T-helper 17 cell (primary cell): Measurements from ENCODE around the gene ZFC3H1. TPM values are rescaled to one million over a fixed set of nuclear protein-coding genes. Genes with fewer than 3 reads are reported as not detected.
A peak's percentile ranks its signal among the peaks of the same experiment; 100 is the strongest.
"Not testable (repeated sequence)": the region's sequence is repeated elsewhere in the genome, so short reads cannot be mapped to it uniquely, and the experiment has no call there.

Experiments used
- ATAC-seq: fragments of 150-1000 bp; cut with Tn5 transposase; 2 replicates; pipeline ENCODE4 v1.10.0; 2021; ENCODE audit warnings: mild to moderate bottlenecking, moderate library complexity
- DNase-seq, 3 donors: peaks; one replicate each; pipeline versions ENCODE4 v3.0.0 to v3.0.0-alpha.2; 2020 to 2021
- H3K9me3 ChIP-seq: one replicate; pipeline ENCODE4 v1.7.0; 2013; ENCODE audit warnings: low read length, mild to moderate bottlenecking; ENCODE audit not compliant: control insufficient read depth, poor library complexity, severe bottlenecking
- H3K27ac Mint-ChIP-seq: one replicate; pipeline ENCODE4 v1.8.0; 2022; ENCODE audit warnings: mild to moderate bottlenecking, moderate library complexity, mixed read lengths
- H3K27me3 Mint-ChIP-seq: one replicate; pipeline ENCODE4 v1.8.0; 2022; ENCODE audit warnings: mixed read lengths
- H3K36me3 Mint-ChIP-seq: one replicate; pipeline ENCODE4 v1.8.0; 2022; ENCODE audit warnings: low read depth, mixed read lengths
- H3K4me1 Mint-ChIP-seq: one replicate; pipeline ENCODE4 v1.8.0; 2022; ENCODE audit warnings: mild to moderate bottlenecking, mixed read lengths
- H3K4me3 Mint-ChIP-seq: one replicate; pipeline ENCODE4 v1.8.0; 2022; ENCODE audit warnings: mild to moderate bottlenecking, moderate library complexity, mixed read lengths
- total RNA-seq, 4 donors: library from RNA in 2 of 4; stranded (reverse) in 2 of 4; gene quantifications; one replicate each; pipeline ENCODE4 v1.2.3 and lab custom pipeline; 2022 to 2026

The ZFC3H1 gene
- total RNA-seq, 2 donors from 2014 or later, result 122 to 133 TPM

GRCh38 chr12:71691504-71692129 lies 28.0 kb upstream of the ZFC3H1 start:
- ATAC-seq, result no peak
- H3K27ac Mint-ChIP-seq, result no peak overlapping the region
- H3K9me3 ChIP-seq, result no peaks in the 10 kb centered on the region

GRCh38 chr12:71688961-71689570 lies 25.4 kb upstream of the ZFC3H1 start:
- Mint-ChIP-seq H3K4me1 (peaks cover 19% of the 10 kb centered on the region), H3K36me3 (no peaks in the 10 kb centered on the region), H3K27me3 (no peaks in the 10 kb centered on the region), H3K4me3 (no peak overlapping the region), H3K27ac (no peak overlapping the region)
- no peaks in the 10 kb centered on the region for H3K9me3 ChIP-seq
- ATAC-seq (no peak), DNase-seq (no peak)

More at GRCh38 chr12:71691504-71692129, 28.0 kb upstream of the ZFC3H1 start:
- H3K27me3 Mint-ChIP-seq, result no peaks in the 10 kb centered on the region
- H3K4me1 Mint-ChIP-seq, result peaks cover 20% of the 10 kb centered on the region
- H3K36me3 Mint-ChIP-seq, result no peaks in the 10 kb centered on the region
- H3K4me3 Mint-ChIP-seq, result no peak overlapping the region
- DNase-seq, result no peak

DNA sequence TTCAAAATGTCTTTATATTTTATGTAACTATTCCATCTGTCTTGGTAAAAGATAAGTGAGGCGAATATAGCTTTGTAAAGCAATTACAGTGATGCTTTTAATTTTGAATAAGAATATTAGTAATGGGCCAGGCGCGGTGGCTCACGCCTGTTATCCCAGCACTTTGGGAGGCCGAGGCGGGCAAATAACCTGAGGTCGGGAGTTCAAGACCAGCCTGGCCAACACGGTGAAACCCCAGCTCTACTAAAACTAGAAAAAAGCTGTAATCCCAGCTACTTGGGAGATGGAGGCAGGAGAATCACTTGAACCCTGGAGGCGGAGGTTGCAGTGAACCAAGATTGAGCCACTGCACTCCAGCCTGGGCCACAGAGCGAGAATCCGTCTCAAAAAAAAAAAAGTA lies 23.5 kb upstream of the ZFC3H1 start:
- not testable (repeated sequence) for H3K27ac Mint-ChIP-seq, DNase-seq, H3K9me3 ChIP-seq, ATAC-seq, H3K27me3 Mint-ChIP-seq, H3K4me3 Mint-ChIP-seq, H3K36me3 Mint-ChIP-seq
- H3K4me1 Mint-ChIP-seq, result peaks cover 18% of the 10 kb centered on the region

- Mint-ChIP-seq H3K4me3 (peak overlapping the region; percentile 97), H3K4me1 (peaks cover 16% of the 10 kb centered on the region), H3K36me3 (no peaks in the 10 kb centered on the region), H3K27ac (peak overlapping the region; percentile 96), H3K27me3 (no peaks in the 10 kb centered on the region)
- no peak for ATAC-seq
- no peaks in the 10 kb centered on the region for H3K9me3 ChIP-seq
- DNase-seq, result no peak
Observed at GRCh38 chr12:71686658-71687025, 23.0 kb upstream of the ZFC3H1 start.

DNA sequence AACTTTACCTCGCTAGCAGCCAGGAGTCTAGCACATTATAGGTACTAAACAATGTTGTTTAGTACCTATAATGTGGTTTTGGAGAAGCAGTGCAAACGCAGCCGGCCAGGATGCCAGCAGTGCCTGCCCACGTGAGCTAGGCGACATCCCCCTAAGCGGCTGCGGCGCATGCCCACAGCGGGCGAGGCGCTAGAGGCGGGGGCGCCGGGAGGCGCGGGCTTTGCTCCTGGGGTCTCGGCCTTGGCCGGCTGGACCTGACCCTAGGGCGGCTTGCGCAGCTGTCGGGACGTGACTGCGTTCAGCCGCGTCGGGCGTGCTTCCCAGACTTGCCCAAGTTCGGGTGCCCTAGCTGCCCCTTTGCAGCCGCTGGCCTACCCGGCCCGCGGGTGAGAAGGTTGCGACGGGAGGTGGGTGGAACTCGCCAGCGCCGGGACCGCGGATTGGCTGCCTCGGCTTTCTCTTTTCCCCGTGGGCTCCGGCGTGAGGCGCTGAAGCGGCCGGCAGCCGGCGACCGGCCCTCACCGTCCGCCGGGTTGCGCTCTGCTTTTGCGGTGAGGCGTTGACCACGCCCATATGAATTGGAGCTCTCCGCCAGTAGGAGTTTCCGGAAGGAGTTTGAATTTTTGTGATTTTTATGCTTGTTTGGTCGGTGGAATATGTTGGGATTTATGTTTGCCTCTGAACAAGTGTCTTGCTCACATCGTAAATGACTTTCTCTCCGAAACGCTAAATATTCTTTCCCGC lies 22.4 kb upstream of the ZFC3H1 start, which contains the start of gene TMEM19:
TSS of gene TMEM19 (plus strand) at position 169 of the 744 bp plus-strand sequence. CDS start 599 bp downstream, outside the sequence.
- DNase-seq, result peak; percentile 66 to 72 (median 70)
- H3K36me3 Mint-ChIP-seq, result no peaks in the 10 kb centered on the region
- peak within 1 kb of the TSS; percentile 97 for H3K4me3 Mint-ChIP-seq
- H3K9me3 ChIP-seq, result no peaks in the 10 kb centered on the region
- H3K27me3 Mint-ChIP-seq, result no peaks in the 10 kb centered on the region
- H3K27ac Mint-ChIP-seq, result peak within 1 kb of the TSS; percentile 96
- ATAC-seq, result peak; percentile 91
- peaks cover 15% of the 10 kb centered on the region for H3K4me1 Mint-ChIP-seq

DNA sequence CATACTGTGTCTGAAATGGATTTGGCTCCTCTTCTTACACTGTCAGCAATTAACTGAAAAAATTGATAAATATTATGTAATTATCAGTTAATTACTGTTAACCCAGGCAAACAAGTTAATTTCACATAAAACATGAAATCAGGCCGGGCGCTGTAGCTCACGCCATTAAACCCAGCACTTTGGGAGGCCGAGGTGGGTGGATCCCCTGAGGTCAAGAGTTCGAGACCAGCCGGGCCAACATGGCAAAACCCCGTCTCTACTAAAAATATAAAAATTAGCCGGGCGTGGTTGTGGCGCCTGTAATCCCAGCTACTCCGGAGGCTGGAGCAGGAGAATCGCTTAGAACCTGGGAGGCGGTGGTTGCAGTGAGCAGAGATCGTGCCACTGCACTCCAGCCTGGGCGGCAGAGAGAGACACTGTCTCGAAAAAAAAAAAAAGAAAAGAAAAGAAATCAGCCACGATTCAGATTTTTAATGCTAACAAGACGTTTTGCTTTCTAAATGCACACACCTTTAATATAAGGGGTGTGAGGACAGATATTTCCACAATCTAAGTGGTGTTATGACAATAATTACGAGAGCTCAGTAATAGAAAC lies 21.8 kb upstream of the ZFC3H1 start:
- H3K27me3 Mint-ChIP-seq, result no peaks in the 10 kb centered on the region
- H3K9me3 ChIP-seq, result no peaks in the 10 kb centered on the region
- H3K36me3 Mint-ChIP-seq, result no peaks in the 10 kb centered on the region
- H3K4me3 Mint-ChIP-seq, result peak overlapping the region; percentile 97
- no peak for ATAC-seq
- H3K27ac Mint-ChIP-seq, result peak overlapping the region; percentile 96
- DNase-seq, result no peak
- H3K4me1 Mint-ChIP-seq, result peaks cover 15% of the 10 kb centered on the region

- Mint-ChIP-seq H3K27ac (no peak overlapping the region), H3K4me1 (peaks cover 11% of the 10 kb centered on the region), H3K27me3 (no peaks in the 10 kb centered on the region), H3K4me3 (no peak overlapping the region), H3K36me3 (no peaks in the 10 kb centered on the region)
- DNase-seq (no peak), ATAC-seq (peak; percentile 18)
- no peaks in the 10 kb centered on the region for H3K9me3 ChIP-seq
Observed at GRCh38 chr12:71684081-71684480, 20.4 kb upstream of the ZFC3H1 start.

- ATAC-seq (no peak), DNase-seq (no peak)
- no peak overlapping the region for H3K4me3 Mint-ChIP-seq
- H3K27me3 Mint-ChIP-seq, result no peaks in the 10 kb centered on the region
- peaks cover 11% of the 10 kb centered on the region for H3K4me1 Mint-ChIP-seq
- H3K36me3 Mint-ChIP-seq, result no peaks in the 10 kb centered on the region
- H3K9me3 ChIP-seq, result no peaks in the 10 kb centered on the region
- no peak overlapping the region for H3K27ac Mint-ChIP-seq
Observed at GRCh38 chr12:71683633-71684032, 20.0 kb upstream of the ZFC3H1 start.

DNA sequence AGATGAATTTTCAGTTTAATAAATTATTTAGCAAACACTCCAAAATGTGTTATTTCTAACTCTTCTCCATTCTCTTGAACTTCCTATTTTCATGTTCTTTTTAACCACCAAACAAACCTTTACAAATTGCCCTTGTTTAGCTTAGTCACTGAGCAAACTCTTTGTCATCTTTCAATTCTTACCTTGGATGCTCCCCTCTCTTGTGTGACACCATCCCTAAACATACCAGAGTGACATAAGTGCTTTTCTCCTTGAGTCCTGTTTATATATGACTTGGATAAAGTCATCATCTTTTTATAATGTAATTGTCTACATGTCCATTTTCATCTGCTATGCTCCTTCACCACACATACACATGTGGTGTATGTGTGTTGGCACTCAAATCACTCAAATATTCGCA lies 18.8 kb upstream of the ZFC3H1 start:
- ATAC-seq (no peak), DNase-seq (no peak)
- H3K9me3 ChIP-seq, result no peaks in the 10 kb centered on the region
- H3K27me3 Mint-ChIP-seq, result no peaks in the 10 kb centered on the region
- no peaks in the 10 kb centered on the region for H3K36me3 Mint-ChIP-seq
- H3K27ac Mint-ChIP-seq, result peak overlapping the region; percentile 24
- H3K4me1 Mint-ChIP-seq, result peaks cover 4% of the 10 kb centered on the region
- no peak overlapping the region for H3K4me3 Mint-ChIP-seq

GRCh38 chr12:71671816-71672215 lies 8.2 kb upstream of the ZFC3H1 start:
- no peaks in the 10 kb centered on the region for H3K27me3 Mint-ChIP-seq
- ATAC-seq, result no peak
- no peak overlapping the region for H3K27ac Mint-ChIP-seq

GRCh38 chr12:71671311-71671710 lies 7.7 kb upstream of the ZFC3H1 start:
- H3K36me3 Mint-ChIP-seq, result peaks cover 2% of the 10 kb centered on the region
- peaks cover 14% of the 10 kb centered on the region for H3K4me1 Mint-ChIP-seq
- H3K27ac Mint-ChIP-seq, result no peak overlapping the region
- H3K4me3 Mint-ChIP-seq, result no peak overlapping the region
- no peaks in the 10 kb centered on the region for H3K9me3 ChIP-seq
- DNase-seq, result no peak
- no peak for ATAC-seq
- H3K27me3 Mint-ChIP-seq, result no peaks in the 10 kb centered on the region

More at GRCh38 chr12:71671816-71672215, 8.2 kb upstream of the ZFC3H1 start:
- DNase-seq, result no peak
- Mint-ChIP-seq H3K36me3 (peaks cover 5% of the 10 kb centered on the region), H3K4me1 (peaks cover 14% of the 10 kb centered on the region), H3K4me3 (no peak overlapping the region)
- H3K9me3 ChIP-seq, result no peaks in the 10 kb centered on the region

DNA sequence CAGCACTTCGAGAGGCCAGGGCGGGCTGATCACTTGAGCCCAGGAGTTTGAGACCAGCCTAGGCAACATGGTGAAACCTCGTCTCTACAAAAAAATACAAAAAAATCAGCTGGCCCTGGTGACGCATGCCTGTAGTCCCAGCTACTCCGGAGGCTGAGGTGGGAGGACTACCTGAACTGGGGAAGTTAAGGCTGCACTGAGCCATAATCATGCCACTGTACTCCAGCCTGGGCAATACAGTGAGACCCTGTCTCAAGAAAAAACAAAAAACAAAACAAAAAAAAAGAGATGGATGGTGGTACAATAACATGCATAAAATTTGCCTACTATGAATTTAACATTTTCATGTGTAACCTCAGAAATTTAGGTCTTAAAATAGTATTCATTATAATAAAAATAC lies 2.6 kb upstream of the ZFC3H1 start:
- Mint-ChIP-seq H3K4me1 (peaks cover 37% of the 10 kb centered on the region), H3K36me3 (peaks cover 4% of the 10 kb centered on the region), H3K4me3 (no peak overlapping the region), H3K27ac (peak overlapping the region; percentile 98), H3K27me3 (no peaks in the 10 kb centered on the region)
- H3K9me3 ChIP-seq, result no peaks in the 10 kb centered on the region
- DNase-seq, result no peak
- ATAC-seq, result no peak

- peak overlapping the region; percentile 98 for H3K27ac Mint-ChIP-seq
- H3K27me3 Mint-ChIP-seq, result no peaks in the 10 kb centered on the region
- H3K9me3 ChIP-seq, result no peaks in the 10 kb centered on the region
- peaks cover 4% of the 10 kb centered on the region for H3K36me3 Mint-ChIP-seq
- H3K4me3 Mint-ChIP-seq, result peak overlapping the region; percentile 98
- ATAC-seq (no peak), DNase-seq (no peak)
- H3K4me1 Mint-ChIP-seq, result peaks cover 34% of the 10 kb centered on the region
Observed at GRCh38 chr12:71665090-71665463, 1.4 kb upstream of the ZFC3H1 start.
